Stimulated activated naive CD8-positive, alpha-beta T cell treated with anti-CD3 and anti-CD28 coated beads, Interleukin-15, amount 100 ng/mL, for 72 hours (primary cell): ENCODE data around the gene MLIP.

Experiments used
- ATAC-seq: fragments of 150-1000 bp; cut with Tn5 transposase; 2 replicates; pipeline ENCODE4 v1.10.0; 2021; ENCODE audit warnings: mild to moderate bottlenecking, moderate library complexity
- DNase-seq, 2 donors: peaks; one replicate each; pipeline ENCODE4 v3.0.0; 2021 to 2022
- H3K27ac Mint-ChIP-seq, 2 donors: one replicate each; pipeline ENCODE4 v1.8.0; 2022; ENCODE audit warnings: mild to moderate bottlenecking in 2 of 2, mixed read lengths in 2 of 2, moderate library complexity in 2 of 2
- H3K27me3 Mint-ChIP-seq: one replicate; pipeline ENCODE4 v1.8.0; 2022; ENCODE audit warnings: mixed read lengths
- H3K4me1 Mint-ChIP-seq: one replicate; pipeline ENCODE4 v1.8.0; 2022; ENCODE audit warnings: mild to moderate bottlenecking, mixed read lengths
- H3K4me3 Mint-ChIP-seq, 2 donors: one replicate each; pipeline ENCODE4 v1.8.0; 2022; ENCODE audit warnings: mild to moderate bottlenecking in 2 of 2, mixed read lengths in 2 of 2, moderate library complexity in 1 of 2
- H3K9me3 Mint-ChIP-seq, 2 donors: one replicate each; pipeline ENCODE4 v1.8.0; 2022; ENCODE audit warnings: mixed read lengths in 2 of 2

Gene MLIP

DNA sequence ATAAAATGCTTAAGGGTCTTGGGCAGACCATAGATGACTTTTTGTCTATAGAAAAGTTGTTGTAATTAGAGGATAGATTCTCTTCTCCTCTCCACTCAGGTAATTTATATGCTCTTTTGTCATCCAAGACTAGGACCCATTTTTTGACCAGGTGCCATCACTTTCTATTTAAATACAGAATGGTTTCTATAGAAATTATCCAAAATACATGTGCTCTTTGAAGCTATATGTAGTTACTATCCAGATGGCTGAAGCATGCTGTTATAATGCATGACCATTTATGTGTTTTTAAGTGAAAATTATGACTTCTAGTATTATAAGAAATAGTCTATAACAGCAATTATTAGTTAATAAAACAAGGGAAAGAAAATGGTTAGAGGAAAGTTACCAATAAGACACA is 3.0 kb upstream of the MLIP start:
- Mint-ChIP-seq H3K4me3 (no peak overlapping the region), H3K9me3 (peaks cover 0 to 19% of the 10 kb centered on the region in 2 donors), H3K27ac (no peak overlapping the region), H3K4me1 (no peaks in the 10 kb centered on the region), H3K27me3 (no peaks in the 10 kb centered on the region)
- ATAC-seq (no peak), DNase-seq (no peak)

- ATAC-seq (no peak), DNase-seq (no peak)
- H3K4me1 Mint-ChIP-seq, result no peaks in the 10 kb centered on the region
- H3K4me3 Mint-ChIP-seq, result no peak overlapping the region
- peaks cover 2 to 16% of the 10 kb centered on the region in 2 donors for H3K9me3 Mint-ChIP-seq
- no peaks in the 10 kb centered on the region for H3K27me3 Mint-ChIP-seq
- H3K27ac Mint-ChIP-seq, result no peak overlapping the region
Measured at GRCh38 chr6:54109586-54109985, 1.7 kb upstream of the MLIP start.

DNA sequence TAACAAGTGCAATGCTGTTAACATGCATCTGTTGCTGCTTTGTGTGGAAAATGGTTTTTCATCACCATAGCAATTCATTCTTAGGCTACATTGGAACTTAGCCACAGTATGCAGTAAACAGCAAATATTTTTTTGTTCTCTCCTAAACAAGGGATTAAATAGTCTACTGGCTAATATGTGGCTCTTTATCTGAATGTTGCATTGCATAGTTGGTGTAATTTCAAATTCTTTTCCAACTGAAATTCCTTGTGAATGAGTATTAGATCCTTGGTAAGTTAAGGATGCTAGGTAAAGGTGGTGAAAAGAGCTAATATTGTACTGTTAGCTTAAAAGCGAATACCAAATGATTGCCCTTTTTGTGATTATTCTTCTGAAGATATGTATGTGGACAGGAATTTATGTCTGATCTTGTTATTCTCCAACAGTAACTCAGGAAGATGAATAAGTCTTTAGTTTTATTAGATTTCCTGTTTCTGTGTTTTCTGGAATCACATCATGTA is 958 bp downstream of the MLIP start:
- Mint-ChIP-seq H3K27ac (no peak overlapping the region), H3K4me1 (no peaks in the 10 kb centered on the region), H3K9me3 (peaks cover 13 to 14% of the 10 kb centered on the region in 2 donors), H3K4me3 (no peak overlapping the region), H3K27me3 (no peaks in the 10 kb centered on the region)
- DNase-seq (no peak), ATAC-seq (no peak)

DNA sequence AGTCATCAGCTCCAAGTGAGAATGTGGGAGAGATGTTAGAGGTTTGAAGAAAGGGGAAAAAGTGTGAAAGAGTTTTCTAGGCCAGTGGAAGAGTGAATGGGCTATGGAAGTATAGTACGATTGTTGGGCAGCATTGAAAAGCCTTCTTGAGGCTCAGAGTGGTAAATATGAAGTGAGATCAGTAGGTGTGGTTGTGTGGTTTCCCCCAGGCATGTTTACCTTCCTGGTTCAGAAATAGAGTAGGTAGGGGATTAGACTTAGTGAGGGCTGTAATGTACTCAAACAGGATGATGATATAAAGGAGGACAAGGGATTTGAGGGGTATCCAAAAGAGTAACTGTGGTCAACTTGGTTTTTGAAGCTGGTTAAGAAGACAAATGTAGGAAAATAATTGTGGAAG is 3.7 kb downstream of the MLIP start:
- no peak for DNase-seq
- no peak for ATAC-seq
- no peaks in the 10 kb centered on the region for H3K27me3 Mint-ChIP-seq
- H3K9me3 Mint-ChIP-seq, result peaks cover 9 to 13% of the 10 kb centered on the region in 2 donors
- H3K4me1 Mint-ChIP-seq, result no peaks in the 10 kb centered on the region
- H3K4me3 Mint-ChIP-seq, result no peak overlapping the region
- H3K27ac Mint-ChIP-seq, result no peak overlapping the region

- Mint-ChIP-seq H3K27me3 (no peaks in the 10 kb centered on the region), H3K4me3 (no peak overlapping the region), H3K9me3 (peaks cover 5 to 13% of the 10 kb centered on the region in 2 donors), H3K27ac (no peak overlapping the region), H3K4me1 (no peaks in the 10 kb centered on the region)
- DNase-seq (no peak), ATAC-seq (no peak)
Measured at GRCh38 chr6:54115966-54116365, 4.7 kb downstream of the MLIP start.

- DNase-seq (no peak), ATAC-seq (no peak)
- no peak overlapping the region for H3K27ac Mint-ChIP-seq
- no peaks in the 10 kb centered on the region for H3K4me1 Mint-ChIP-seq
- H3K27me3 Mint-ChIP-seq, result no peaks in the 10 kb centered on the region
- no peak overlapping the region for H3K4me3 Mint-ChIP-seq
- peaks cover 5 to 13% of the 10 kb centered on the region in 2 donors for H3K9me3 Mint-ChIP-seq
Measured at GRCh38 chr6:54118117-54118516, 6.9 kb downstream of the MLIP start.

DNA sequence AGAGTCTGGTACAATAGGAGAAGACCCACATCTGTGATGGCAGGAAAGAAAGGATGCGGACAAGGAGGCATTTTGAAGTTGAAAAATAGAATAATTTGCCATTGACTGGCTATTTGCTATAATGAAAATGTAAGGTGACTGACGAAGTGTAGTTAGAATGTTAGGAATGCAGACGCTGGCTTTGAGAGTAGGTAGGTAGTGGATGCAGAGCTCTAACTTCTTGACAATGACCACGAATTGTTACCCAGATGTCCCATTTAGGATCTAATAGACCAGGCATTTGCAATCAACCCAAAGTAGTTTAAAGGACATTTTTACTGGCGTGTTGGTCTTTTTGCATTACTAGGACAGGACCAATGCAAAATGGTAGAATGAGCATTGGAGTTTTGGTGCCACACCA is 14.2 kb downstream of the MLIP start:
- Mint-ChIP-seq H3K9me3 (no peaks in the 10 kb centered on the region), H3K27ac (no peak overlapping the region), H3K27me3 (no peaks in the 10 kb centered on the region), H3K4me3 (no peak overlapping the region), H3K4me1 (no peaks in the 10 kb centered on the region)
- DNase-seq, result no peak
- ATAC-seq, result no peak

- Mint-ChIP-seq H3K27me3 (no peaks in the 10 kb centered on the region), H3K9me3 (no peaks in the 10 kb centered on the region), H3K4me3 (no peak overlapping the region), H3K27ac (no peak overlapping the region), H3K4me1 (no peaks in the 10 kb centered on the region)
- DNase-seq (no peak), ATAC-seq (no peak)
Measured at GRCh38 chr6:54130179-54130578, 18.9 kb downstream of the MLIP start.

DNA sequence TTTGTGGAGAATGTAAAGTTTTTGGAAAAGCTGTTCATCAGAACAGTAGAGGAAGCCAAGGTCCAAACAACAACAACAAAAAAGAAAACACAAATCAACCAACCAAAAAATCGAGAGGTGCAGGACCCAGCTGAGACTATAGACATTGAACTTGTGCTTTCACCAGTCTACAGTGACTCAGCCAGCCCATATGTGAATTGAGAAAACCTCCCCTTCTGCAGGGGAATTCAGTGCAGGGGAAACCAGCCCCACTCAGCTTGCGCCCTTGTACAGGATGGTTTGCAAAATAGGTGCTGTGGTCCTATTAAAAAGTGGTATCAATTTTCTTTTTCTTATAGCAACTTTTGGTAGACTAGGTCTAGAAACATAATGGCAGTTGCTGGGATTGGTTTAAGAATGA is 21.3 kb downstream of the MLIP start:
- Mint-ChIP-seq H3K27ac (no peak overlapping the region), H3K9me3 (peaks cover 8 to 9% of the 10 kb centered on the region in 2 donors), H3K4me3 (no peak overlapping the region), H3K27me3 (no peaks in the 10 kb centered on the region), H3K4me1 (no peaks in the 10 kb centered on the region)
- ATAC-seq (no peak), DNase-seq (no peak)

DNA sequence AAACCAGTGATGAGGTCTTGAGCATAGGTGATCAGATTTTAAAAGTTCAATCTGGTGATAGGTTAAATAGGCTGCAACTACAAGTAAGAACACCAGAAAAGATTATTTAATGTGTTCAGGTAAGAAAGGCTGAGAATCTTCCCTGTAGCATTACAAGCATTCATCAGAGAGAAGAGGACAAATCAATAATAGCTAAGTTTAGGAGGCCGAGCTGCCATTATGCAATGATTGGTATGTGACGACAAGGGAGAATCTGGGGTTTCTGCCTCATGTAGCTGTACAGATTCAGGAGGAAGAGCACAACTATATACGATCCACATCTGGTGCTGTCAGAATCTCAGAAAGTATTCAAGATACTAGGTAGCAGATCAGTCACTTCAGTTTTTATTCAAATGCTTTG is 21.9 kb downstream of the MLIP start:
- ATAC-seq, result no peak
- Mint-ChIP-seq H3K27me3 (no peaks in the 10 kb centered on the region), H3K27ac (no peak overlapping the region), H3K4me1 (no peaks in the 10 kb centered on the region), H3K4me3 (no peak overlapping the region), H3K9me3 (peaks cover 12 to 15% of the 10 kb centered on the region in 2 donors)
- no peak for DNase-seq

- Mint-ChIP-seq H3K27ac (no peak overlapping the region), H3K4me3 (no peak overlapping the region), H3K4me1 (no peaks in the 10 kb centered on the region), H3K9me3 (peaks cover 12 to 15% of the 10 kb centered on the region in 2 donors), H3K27me3 (no peaks in the 10 kb centered on the region)
- DNase-seq, result no peak
- ATAC-seq, result no peak
Measured at GRCh38 chr6:54134935-54135334, 23.7 kb downstream of the MLIP start.

- ATAC-seq (no peak), DNase-seq (no peak)
- peaks cover 12 to 15% of the 10 kb centered on the region in 2 donors for H3K9me3 Mint-ChIP-seq
Measured at GRCh38 chr6:54135665-54136369, 24.6 kb downstream of the MLIP start.

DNA sequence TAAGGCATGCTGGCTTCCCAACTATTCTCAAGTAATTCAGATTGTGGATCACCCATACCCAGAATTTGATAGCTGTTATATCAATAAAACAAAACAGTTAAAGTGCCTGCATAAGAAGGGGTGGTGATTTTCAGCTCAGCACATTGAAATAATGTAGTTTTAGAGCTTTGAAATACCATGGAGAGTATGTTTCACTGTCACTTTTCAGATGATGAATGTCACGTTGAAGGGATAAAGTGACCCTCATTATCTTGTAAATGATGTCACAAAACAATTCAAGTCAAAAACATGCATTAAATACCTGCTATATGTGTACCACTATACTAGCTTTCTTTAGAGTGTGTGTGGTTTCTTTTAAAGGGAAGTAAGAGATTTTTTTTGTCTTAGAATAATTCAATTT is 27.6 kb downstream of the MLIP start:
- Mint-ChIP-seq H3K27me3 (no peaks in the 10 kb centered on the region), H3K4me1 (no peaks in the 10 kb centered on the region), H3K9me3 (peaks cover 12 to 15% of the 10 kb centered on the region in 2 donors), H3K27ac (no peak overlapping the region), H3K4me3 (no peak overlapping the region)
- DNase-seq, result no peak
- ATAC-seq, result no peak

More at GRCh38 chr6:54135665-54136369, 24.6 kb downstream of the MLIP start:
- Mint-ChIP-seq H3K27me3 (no peaks in the 10 kb centered on the region), H3K27ac (no peak overlapping the region), H3K4me3 (no peak overlapping the region), H3K4me1 (no peaks in the 10 kb centered on the region)

DNA sequence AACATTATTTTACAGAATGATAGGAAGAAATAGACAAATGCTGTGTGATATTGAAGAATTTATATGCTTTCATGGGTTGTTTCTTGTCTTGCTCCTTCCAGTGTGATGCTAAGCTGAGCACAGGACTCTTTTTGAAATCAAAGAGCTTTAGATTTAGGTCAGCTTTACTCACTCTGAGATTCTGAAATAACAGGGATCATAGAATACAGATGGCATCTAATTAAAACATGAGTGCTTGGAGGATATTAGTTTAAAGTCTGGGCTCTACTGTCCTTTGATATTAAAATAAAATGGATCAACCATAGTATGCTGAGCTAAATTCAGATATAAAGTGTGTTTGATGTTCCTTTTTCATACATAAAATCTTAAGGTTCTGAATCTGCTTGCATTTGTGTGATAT is 29.6 kb downstream of the MLIP start:
- H3K4me3 Mint-ChIP-seq, result no peak overlapping the region
- H3K4me1 Mint-ChIP-seq, result no peaks in the 10 kb centered on the region
- ATAC-seq (no peak), DNase-seq (no peak)
- H3K9me3 Mint-ChIP-seq, result peaks cover 12 to 15% of the 10 kb centered on the region in 2 donors
- H3K27me3 Mint-ChIP-seq, result no peaks in the 10 kb centered on the region
- no peak overlapping the region for H3K27ac Mint-ChIP-seq

DNA sequence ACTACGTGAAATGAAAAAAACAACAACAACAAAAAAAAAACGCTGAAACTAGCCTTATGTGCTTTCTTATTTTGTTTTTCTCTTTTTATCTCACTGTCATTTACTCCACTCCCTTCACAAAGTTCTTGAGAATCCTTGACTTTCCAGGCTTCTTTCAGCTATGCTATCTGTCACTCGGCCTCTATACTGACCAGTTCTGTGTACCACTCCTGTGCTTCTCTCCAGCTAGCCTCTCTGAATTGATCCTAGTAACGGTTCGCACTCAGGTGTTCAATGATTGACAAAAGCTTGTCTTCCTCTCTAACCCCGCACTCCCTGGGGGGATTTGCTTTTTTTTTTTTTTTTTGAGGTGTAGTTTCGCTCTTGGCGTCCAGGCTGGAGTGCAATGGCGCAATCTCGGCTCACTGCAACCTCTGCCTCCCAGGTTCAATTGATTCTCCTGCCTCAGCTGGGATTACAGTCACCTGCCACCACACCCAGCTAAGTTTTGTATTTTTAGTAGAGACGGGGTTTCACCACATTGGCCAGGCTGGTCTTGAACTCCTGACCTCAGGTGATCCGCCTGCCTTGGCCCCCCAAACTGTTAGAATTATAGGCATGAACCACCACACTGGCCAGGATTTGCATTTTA is 31.8 kb downstream of the MLIP start:
- H3K4me1 Mint-ChIP-seq, result no peaks in the 10 kb centered on the region
- H3K27me3 Mint-ChIP-seq, result no peaks in the 10 kb centered on the region

DNA sequence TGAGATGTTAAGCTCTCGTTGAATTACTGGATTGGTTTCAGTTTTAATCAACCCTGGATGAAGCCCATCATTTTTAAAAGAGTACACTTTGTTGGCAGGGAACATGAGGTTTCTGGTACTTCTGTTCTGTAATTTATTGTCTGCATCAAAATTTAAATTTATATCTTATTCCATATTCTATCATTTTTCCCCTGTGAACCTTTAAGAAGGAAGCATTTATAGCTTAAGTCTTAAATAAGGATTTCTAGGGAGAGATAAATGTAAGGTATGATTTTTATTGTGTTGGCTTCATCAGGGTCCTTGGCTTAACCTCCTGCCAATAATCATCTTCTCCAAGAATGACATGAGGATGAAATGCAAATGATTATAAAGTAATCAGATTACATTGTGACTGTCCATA is 40.6 kb downstream of the MLIP start:
- Mint-ChIP-seq H3K4me3 (no peak overlapping the region), H3K27me3 (no peaks in the 10 kb centered on the region)
- ATAC-seq, result no peak

More for the DNA sequence above, 31.8 kb downstream of the MLIP start:
- peaks cover 0 to under 1% of the 10 kb centered on the region in 2 donors for H3K9me3 Mint-ChIP-seq
- no peak overlapping the region for H3K27ac Mint-ChIP-seq
- DNase-seq (no peak), ATAC-seq (no peak)
- H3K4me3 Mint-ChIP-seq, result no peak overlapping the region

More for the DNA sequence above, 40.6 kb downstream of the MLIP start:
- DNase-seq, result no peak
- H3K4me1 Mint-ChIP-seq, result no peaks in the 10 kb centered on the region
- no peak overlapping the region for H3K27ac Mint-ChIP-seq
- no peaks in the 10 kb centered on the region for H3K9me3 Mint-ChIP-seq
